ENCODE data around the gene CALML6. TPM values are rescaled to one million over a fixed set of nuclear protein-coding genes. Genes with fewer than 3 reads are reported as not detected.

The CALML6 gene
- total and polyA plus RNA-seq, 10 of the 15 experiments (the other 5 are each of a cell fraction or from before 2014, with no cell fraction given), result 0.07 to 1.3 (median 0.21) TPM; not detected in 5

- Histone ChIP-seq H3K27ac (ENCODE audit: control insufficient read depth, insufficient read depth) (no peak overlapping the region), H3K9me3 (replicated peaks; ENCODE audit: control insufficient read depth, insufficient read depth, low read length) (no peaks in the 10 kb centered on the region), H3K4me1 (ENCODE audit: control insufficient read depth, insufficient read depth, low read length) (no peaks in the 10 kb centered on the region), H3K4me3 (no peak overlapping the region), H3K4me2 (ENCODE audit: control insufficient read depth, insufficient read depth) (no peak overlapping the region), H2AFZ (ENCODE audit: control insufficient read depth, low read depth, low read length) (no peak overlapping the region), H3K36me3 (ENCODE audit: control insufficient read depth in 2 of 2, insufficient read depth in 2 of 2, low read length in 1 of 2) (no peaks in the 10 kb centered on the region), H3K27me3 (replicated peaks in 1 of 2; ENCODE audit: control insufficient read depth in 2 of 2, insufficient read depth in 2 of 2, low read length in 1 of 2) (no peaks in the 10 kb centered on the region), H4K20me1 (ENCODE audit: control insufficient read depth, insufficient read depth) (no peaks in the 10 kb centered on the region), H3K9ac (ENCODE audit: control insufficient read depth, insufficient read depth, low read length) (no peak overlapping the region), H3K79me2 (ENCODE audit: control insufficient read depth, insufficient read depth, low read length) (no peaks in the 10 kb centered on the region)
- ChIA-PET SMC1A (ENCODE audit: uncharacterized antibody, unreplicated experiment) (no interaction called here), POLR2A (no interaction called here), RAD21 (ENCODE audit: unreplicated experiment) (no interaction called here), CTCF (interaction anchor here (0.7 kb wide), 1 partner anchor 536 kb away, joined by 3 read pairs; no protein-coding TSS in a partner anchor)
- DNase-seq (ENCODE audit: low read depth, low spot score) (no peak), FAIRE-seq (no peak), ATAC-seq (no peak)
- in situ Hi-C loops (cut with MboI) (loop anchor here (25.0 kb wide), 1 partner anchor 836 kb away; no protein-coding TSS in a partner anchor), intact Hi-C loops (cut with micrococcal nuclease; ENCODE audit: unreplicated experiment) (no loop called here)
- WGBS (ENCODE audit: insufficient coverage, insufficient replicate concordance, low lambda C conversion rate, missing lambda C conversion rate), result 49% methylated on average over 5 of the region's 5 CpGs
- BruUV-seq (replicated peaks), result no TSS peak
- TF ChIP-seq MLLT1 (IDR thresholded peaks at IDR 0.05) (no peak), ESRRA (IDR thresholded peaks at IDR 0.05; ENCODE audit: low read length) (no peak), CREB1 (IDR thresholded peaks at IDR 0.05; ENCODE audit: low read depth) (no peak), CBFB (IDR thresholded peaks at IDR 0.05; ENCODE audit: low read depth) (no peak), HDAC2 (IDR thresholded peaks at IDR 0.05) (no peak), TCF12 (IDR thresholded peaks at IDR 0.05; ENCODE audit: low read depth, low read length) (no peak), SP1 (IDR thresholded peaks at IDR 0.05; ENCODE audit: low read depth, low read length) (no peak), TBL1XR1 (IDR thresholded peaks at IDR 0.05; ENCODE audit: low read depth, low read length) (no peak)
Measured at GRCh38 chr1:1950940-1951339, 35.9 kb downstream of the CALML6 start.

- FAIRE-seq, result no peak
- in situ Hi-C loops (cut with MboI) (loop anchor here (25.0 kb wide), 1 partner anchor 833 kb away; no protein-coding TSS in a partner anchor), intact Hi-C loops (cut with micrococcal nuclease; ENCODE audit: unreplicated experiment) (no loop called here)
- no peaks in the 10 kb centered on the region for H3K27me3 ChIP-seq (replicated peaks in 1 of 2; ENCODE audit: control insufficient read depth in 2 of 2, insufficient read depth in 2 of 2, low read length in 1 of 2)
- no peak overlapping the region for H3K4me2 ChIP-seq (ENCODE audit: control insufficient read depth, insufficient read depth)
- POLR2A ChIA-PET, result no interaction called here
- RAD21 ChIA-PET (ENCODE audit: unreplicated experiment), result no interaction called here
- no peak for DNase-seq (ENCODE audit: low read depth, low spot score)
- H3K36me3 ChIP-seq (ENCODE audit: control insufficient read depth in 2 of 2, insufficient read depth in 2 of 2, low read length in 1 of 2), result no peaks in the 10 kb centered on the region
- no peak for ATAC-seq
- no TSS peak for BruUV-seq (replicated peaks)
- SMC1A ChIA-PET (ENCODE audit: uncharacterized antibody, unreplicated experiment), result no interaction called here
- H3K79me2 ChIP-seq (ENCODE audit: control insufficient read depth, insufficient read depth, low read length), result no peaks in the 10 kb centered on the region
- CTCF ChIA-PET, result no interaction called here
- H4K20me1 ChIP-seq (ENCODE audit: control insufficient read depth, insufficient read depth), result no peaks in the 10 kb centered on the region
- H3K9ac ChIP-seq (ENCODE audit: control insufficient read depth, insufficient read depth, low read length), result no peak overlapping the region
- WGBS (ENCODE audit: insufficient coverage, insufficient replicate concordance, low lambda C conversion rate, missing lambda C conversion rate), result 16% methylated on average over 9 of the region's 9 CpGs
- H3K27ac ChIP-seq (ENCODE audit: control insufficient read depth, insufficient read depth), result no peak overlapping the region
- no peaks in the 10 kb centered on the region for H3K4me1 ChIP-seq (ENCODE audit: control insufficient read depth, insufficient read depth, low read length)
- no peak overlapping the region for H3K4me3 ChIP-seq
- H3K9me3 ChIP-seq (replicated peaks; ENCODE audit: control insufficient read depth, insufficient read depth, low read length), result no peaks in the 10 kb centered on the region
- H2AFZ ChIP-seq (ENCODE audit: control insufficient read depth, low read depth, low read length), result no peak overlapping the region
- no peak for TF ChIP-seq PAX8 (IDR thresholded peaks at IDR 0.05)
- no peak for TF ChIP-seq NFYA (IDR thresholded peaks at IDR 0.05; ENCODE audit: borderline replicate concordance, low read depth, low read length)
- TF ChIP-seq MEF2A (IDR thresholded peaks at IDR 0.05; ENCODE audit: insufficient read depth, low read depth, low read length), result no peak
- no peak for TF ChIP-seq NR2C1 (IDR thresholded peaks at IDR 0.05)
- no peak for TF ChIP-seq HDAC6 (IDR thresholded peaks at IDR 0.05; ENCODE audit: unreplicated experiment)
- TF ChIP-seq KLF5 (IDR thresholded peaks at IDR 0.05; ENCODE audit: partially characterized antibody), result no peak
- TF ChIP-seq KDM1A (IDR thresholded peaks at IDR 0.05; ENCODE audit: borderline replicate concordance), result no peak
- no peak for TF ChIP-seq MYB (IDR thresholded peaks at IDR 0.05; ENCODE audit: borderline replicate concordance, low read depth, low read length)
- TF ChIP-seq ZBTB33 (IDR thresholded peaks at IDR 0.05), result no peak
- no peak for TF ChIP-seq SREBF1 (IDR thresholded peaks at IDR 0.05; ENCODE audit: low read length)
- no peak for TF ChIP-seq RCOR1 (conservative IDR thresholded peaks at IDR 0.05; ENCODE audit: low read depth, low read length)
Measured at GRCh38 chr1:1954015-1954414, 39.0 kb downstream of the CALML6 start.

Data from GM12878 (cell line).